HG03342 (cell line): ENCODE results near the gene ESYT2.
A peak's percentile ranks its signal among the peaks of the same experiment; 100 is the strongest.
"Not testable (repeated sequence)": the region's sequence is repeated elsewhere in the genome, so short reads cannot be mapped to it uniquely, and the experiment has no call there.

ENCODE experiments used
- ATAC-seq: cut with Tn5 transposase; IDR thresholded peaks from one replicate; pipeline ENCODE4 v1.9.1; 2021; ENCODE audit warnings: mild to moderate bottlenecking, moderate library complexity; ENCODE audit not compliant: unreplicated experiment

The ESYT2 gene

GRCh38 chr7:158858592-158859503 is 29.5 kb upstream of the ESYT2 start:
- ATAC-seq = no peak

GRCh38 chr7:158856883-158857668 is 27.8 kb upstream of the ESYT2 start:
- peak; percentile 30 for ATAC-seq

- ATAC-seq = no peak
Observed at GRCh38 chr7:158854681-158855081, 25.4 kb upstream of the ESYT2 start.

GRCh38 chr7:158850545-158851102 is 21.3 kb upstream of the ESYT2 start:
- ATAC-seq = no peak

- ATAC-seq = no peak
Observed at GRCh38 chr7:158849768-158850544, 20.6 kb upstream of the ESYT2 start.

DNA sequence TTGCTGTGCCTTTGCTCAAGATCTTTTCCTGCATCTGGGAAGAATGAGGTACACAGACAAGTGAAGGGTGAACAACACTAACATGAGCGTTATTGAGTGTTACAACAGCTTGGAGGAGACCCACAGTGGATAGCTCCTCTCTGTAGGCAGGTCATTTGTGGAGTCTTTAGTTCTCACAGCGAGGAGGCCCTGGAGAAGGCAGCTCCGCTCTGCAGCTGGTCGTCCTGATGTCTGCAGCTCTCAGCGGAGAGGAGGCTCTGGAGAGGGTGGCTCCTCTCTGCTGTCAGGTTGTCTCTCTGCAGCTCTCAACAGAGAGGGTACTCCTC is 20.1 kb upstream of the ESYT2 start:
- ATAC-seq = no peak

- ATAC-seq = no peak
Observed at GRCh38 chr7:158847451-158847866, 18.1 kb upstream of the ESYT2 start.

- no peak for ATAC-seq
Observed at GRCh38 chr7:158846304-158846703, 17.0 kb upstream of the ESYT2 start.

- ATAC-seq = no peak
Observed at GRCh38 chr7:158843771-158844170, 14.5 kb upstream of the ESYT2 start.

DNA sequence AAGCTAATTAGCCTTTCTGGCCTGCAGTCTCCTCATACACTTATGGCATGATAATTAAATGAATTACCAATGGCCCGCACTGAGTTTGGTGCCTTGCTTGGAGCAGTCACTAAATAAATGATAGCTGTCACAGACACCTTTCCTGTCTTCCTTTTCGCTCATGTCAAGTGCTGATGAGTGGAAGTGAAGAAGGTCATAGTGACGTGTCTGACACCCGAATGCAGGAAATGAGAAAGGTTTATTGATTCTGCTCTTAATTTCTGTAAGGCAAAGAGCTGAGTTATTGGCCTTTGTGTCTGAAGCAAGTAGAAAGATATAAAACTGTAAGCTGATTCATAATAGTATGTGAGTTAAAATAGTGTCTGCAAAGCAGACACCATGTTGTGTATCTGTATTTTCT is 13.2 kb upstream of the ESYT2 start:
- no peak for ATAC-seq

DNA sequence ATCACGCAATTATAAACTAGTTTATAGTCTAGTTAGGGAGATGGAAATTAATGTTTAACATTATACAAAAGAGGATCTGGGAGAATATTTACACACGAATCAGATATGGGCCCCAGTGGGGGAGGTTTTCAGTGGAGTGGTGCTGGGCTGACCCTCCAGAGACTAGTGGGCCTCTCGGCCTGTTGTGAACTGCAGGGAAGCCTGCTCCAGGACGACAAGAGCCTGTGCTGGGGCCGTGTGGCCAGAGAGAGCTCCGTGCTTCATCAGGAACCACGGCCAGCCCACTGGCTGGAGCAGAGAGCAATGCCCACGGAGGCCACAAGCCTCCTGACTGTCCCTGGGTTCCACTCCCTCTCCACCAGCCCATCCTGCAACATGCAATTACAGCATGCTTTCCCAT is 11.3 kb upstream of the ESYT2 start:
- ATAC-seq = no peak

DNA sequence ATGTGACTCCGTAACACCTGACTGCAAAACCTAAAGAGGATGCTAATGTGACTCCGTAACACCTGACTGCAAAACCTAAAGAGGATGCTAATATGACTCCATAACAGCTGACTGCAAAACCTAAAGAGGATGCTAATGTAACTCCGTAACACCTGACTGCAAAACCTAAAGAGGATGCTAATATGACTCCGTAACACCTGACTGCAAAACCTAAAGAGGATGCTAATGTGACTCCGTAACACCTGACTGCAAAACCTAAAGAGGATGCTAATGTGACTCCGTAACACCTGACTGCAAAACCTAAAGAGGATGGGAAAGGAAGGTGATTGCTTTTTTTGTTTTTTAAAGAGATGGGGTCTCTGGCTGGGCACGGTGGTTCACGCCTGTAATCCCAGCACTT is 9.9 kb upstream of the ESYT2 start:
- not testable (repeated sequence) for ATAC-seq

DNA sequence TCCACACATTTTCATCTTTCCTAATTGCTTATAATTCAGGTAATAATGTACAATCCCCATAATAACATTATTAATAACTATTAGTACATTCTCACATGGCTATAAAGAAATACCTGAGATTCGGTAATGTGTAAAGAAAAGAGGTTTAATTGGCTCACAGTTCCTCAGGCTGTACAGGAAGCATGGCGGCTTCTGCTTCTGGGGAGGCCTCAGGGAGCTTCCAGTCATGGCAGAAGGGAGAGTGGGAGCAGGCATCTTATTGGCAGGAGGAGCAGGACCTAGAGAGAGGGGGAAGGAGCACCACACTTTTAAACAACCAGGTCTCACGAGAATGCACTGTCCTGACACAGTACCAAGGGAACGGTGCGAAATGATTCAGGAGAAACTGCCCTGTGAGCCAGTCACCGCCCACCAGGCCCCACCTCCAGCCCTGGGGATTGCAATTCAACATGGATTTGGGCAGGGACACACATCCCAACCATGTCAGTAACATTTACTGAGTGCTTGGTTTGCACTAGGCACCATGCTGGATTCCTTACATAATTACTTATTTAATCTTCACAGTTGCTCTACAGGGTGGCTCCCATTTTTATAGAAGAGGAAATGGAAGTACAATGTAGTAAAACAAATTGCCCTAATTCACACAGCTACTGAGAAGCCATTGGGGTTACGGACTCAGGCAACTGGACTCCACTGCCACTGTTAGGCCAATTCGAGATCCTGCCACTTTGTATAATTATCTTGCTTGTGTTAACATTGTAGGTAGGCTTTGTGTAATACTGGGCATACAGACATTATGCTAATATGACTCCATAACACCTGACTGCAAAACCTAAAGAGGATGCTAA is 8.7 kb upstream of the ESYT2 start:
- no peak for ATAC-seq

DNA sequence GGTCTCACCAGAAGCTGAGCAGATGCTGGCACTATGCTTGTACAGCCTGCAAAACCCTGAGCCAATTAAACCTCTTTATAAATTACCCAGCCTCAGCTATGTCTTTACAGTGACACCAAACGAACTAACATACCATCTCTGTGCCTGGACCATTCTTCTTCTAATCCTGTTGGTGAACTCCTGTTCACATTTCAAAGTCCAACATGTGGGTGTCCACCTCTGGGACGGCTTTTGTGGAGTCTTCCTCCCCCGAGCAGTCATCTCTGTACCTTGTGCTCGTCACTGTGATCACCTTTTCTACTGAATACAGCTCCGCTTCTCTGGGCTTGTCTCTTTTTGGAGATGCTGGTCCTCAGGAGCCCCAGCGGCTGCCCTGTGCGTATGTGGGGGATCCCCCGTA is 7.4 kb upstream of the ESYT2 start:
- no peak for ATAC-seq

- ATAC-seq = no peak
Observed at GRCh38 chr7:158834878-158835784, 5.8 kb upstream of the ESYT2 start.

DNA sequence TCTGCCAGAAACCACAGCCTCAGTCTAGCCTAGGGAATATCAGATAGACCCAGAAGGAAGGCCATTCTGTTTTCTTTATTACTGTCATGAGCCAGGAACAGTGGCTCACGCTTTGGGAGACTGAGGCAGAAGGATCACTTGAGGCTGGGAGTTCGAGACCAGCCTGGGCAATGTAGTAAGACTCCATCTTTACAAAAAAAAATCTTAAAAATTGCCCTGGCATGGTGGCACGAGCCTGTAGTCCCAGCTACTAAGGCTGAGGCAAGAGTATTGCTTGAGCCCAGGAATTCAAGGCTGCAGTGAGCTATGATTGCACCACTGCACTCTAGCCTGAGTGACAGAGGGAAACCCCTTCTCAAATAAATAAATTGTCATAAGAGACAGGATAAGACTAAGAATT is 3.7 kb upstream of the ESYT2 start:
- no peak for ATAC-seq

- no peak for ATAC-seq
Observed at GRCh38 chr7:158831738-158832091, 2.4 kb upstream of the ESYT2 start.

DNA sequence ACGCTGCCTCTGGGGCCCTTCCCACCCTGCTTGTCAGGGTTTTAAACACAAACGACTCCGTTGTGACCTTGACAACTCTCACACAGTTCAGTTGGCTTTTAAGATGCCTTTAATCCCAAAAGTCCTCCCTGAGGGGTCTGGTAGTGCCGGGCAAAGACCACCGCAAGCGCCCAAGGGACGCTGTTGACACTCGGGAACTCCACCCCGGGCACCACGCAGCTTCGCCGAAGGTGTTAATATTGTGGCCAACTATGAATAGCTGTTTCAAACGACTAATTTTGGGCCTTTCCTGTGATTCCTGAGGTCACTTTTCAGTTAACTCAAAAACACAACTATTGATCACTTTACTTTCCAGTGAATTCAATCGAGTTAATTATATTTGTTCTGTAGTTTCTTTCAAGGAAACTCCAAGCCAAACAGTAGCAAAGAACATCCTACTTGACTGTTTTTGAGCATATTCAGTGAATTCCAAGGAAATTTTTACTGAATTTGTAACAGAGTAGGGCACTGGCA is 958 bp upstream of the ESYT2 start:
- ATAC-seq = no peak

DNA sequence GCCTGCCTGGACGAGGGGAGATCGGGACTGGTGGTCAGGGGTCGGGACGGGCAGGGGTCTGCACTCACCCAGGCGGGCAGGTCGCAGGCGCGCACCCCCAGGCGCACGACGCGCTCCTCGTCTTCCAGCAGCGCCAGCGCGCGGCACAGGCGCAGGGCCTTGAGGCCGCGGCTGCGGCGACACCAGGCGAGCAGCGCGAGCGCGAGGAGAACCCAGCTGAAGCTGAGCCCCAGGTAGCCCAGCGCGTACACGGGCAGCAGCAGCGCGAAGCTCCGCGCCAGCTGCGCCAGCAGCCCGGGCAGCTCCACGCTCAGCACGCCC is 328 bp downstream of the ESYT2 start:
- ATAC-seq = peak; percentile 53
